IPS-18a (cell line): ENCODE data around the gene AGAP3.

Experiments used
- H3K27ac ChIP-seq: one replicate; pipeline ENCODE4 v1.5.1; 2013; ENCODE audit warnings: low read length
- H3K27me3 ChIP-seq: one replicate; pipeline ENCODE4 v1.6.1; 2013; ENCODE audit warnings: mild to moderate bottlenecking, low read length; ENCODE audit not compliant: control insufficient read depth, insufficient read depth
- H3K36me3 ChIP-seq: one replicate; pipeline ENCODE4 v1.6.1; 2013; ENCODE audit warnings: low read depth, low read length; ENCODE audit not compliant: control insufficient read depth
- H3K4me1 ChIP-seq: one replicate; pipeline ENCODE4 v1.6.1; 2013; ENCODE audit warnings: low read depth, low read length; ENCODE audit not compliant: control insufficient read depth
- H3K4me3 ChIP-seq: one replicate; pipeline ENCODE4 v1.5.1; 2013; ENCODE audit warnings: low read length
- H3K9ac ChIP-seq: one replicate; pipeline ENCODE4 v1.6.1; 2013; ENCODE audit warnings: mild to moderate bottlenecking, low read length, moderate library complexity
- H3K9me3 ChIP-seq: one replicate; pipeline ENCODE4 v1.6.1; 2013; ENCODE audit warnings: low read depth, low read length; ENCODE audit not compliant: control insufficient read depth

The AGAP3 gene

GRCh38 chr7:151066273-151066974, 19.9 kb upstream of the AGAP3 start:
- Histone ChIP-seq H3K27me3 (peaks cover 2% of the 10 kb centered on the region), H3K9me3 (no peaks in the 10 kb centered on the region), H3K4me1 (peaks cover 7% of the 10 kb centered on the region), H3K9ac (no peak overlapping the region), H3K4me3 (no peak overlapping the region), H3K27ac (no peak overlapping the region), H3K36me3 (peaks cover 41% of the 10 kb centered on the region)

- no peaks in the 10 kb centered on the region for H3K4me1 ChIP-seq
- H3K4me3 ChIP-seq, result no peak overlapping the region
- peaks cover 48% of the 10 kb centered on the region for H3K36me3 ChIP-seq
- H3K27me3 ChIP-seq, result no peaks in the 10 kb centered on the region
- no peaks in the 10 kb centered on the region for H3K9me3 ChIP-seq
- H3K9ac ChIP-seq, result no peak overlapping the region
- H3K27ac ChIP-seq, result no peak overlapping the region
These were observed 18.1 kb upstream of the AGAP3 start for GRCh38 chr7:151068069-151068773.

- H3K4me1 ChIP-seq, result no peaks in the 10 kb centered on the region
- no peaks in the 10 kb centered on the region for H3K27me3 ChIP-seq
- no peaks in the 10 kb centered on the region for H3K9me3 ChIP-seq
- H3K36me3 ChIP-seq, result peaks cover 57% of the 10 kb centered on the region
- no peak overlapping the region for H3K9ac ChIP-seq
- no peak overlapping the region for H3K4me3 ChIP-seq
- H3K27ac ChIP-seq, result no peak overlapping the region
These were observed 16.3 kb upstream of the AGAP3 start for GRCh38 chr7:151069841-151070573.

- H3K4me1 ChIP-seq, result no peaks in the 10 kb centered on the region
- no peak overlapping the region for H3K27ac ChIP-seq
- H3K4me3 ChIP-seq, result no peak overlapping the region
- no peaks in the 10 kb centered on the region for H3K27me3 ChIP-seq
- H3K36me3 ChIP-seq, result peaks cover 58% of the 10 kb centered on the region
- H3K9me3 ChIP-seq, result no peaks in the 10 kb centered on the region
- H3K9ac ChIP-seq, result no peak overlapping the region
These were observed 15.7 kb upstream of the AGAP3 start for GRCh38 chr7:151070574-151070960.

- Histone ChIP-seq H3K36me3 (peaks cover 59% of the 10 kb centered on the region), H3K4me1 (no peaks in the 10 kb centered on the region), H3K9ac (no peak overlapping the region), H3K27me3 (no peaks in the 10 kb centered on the region), H3K9me3 (no peaks in the 10 kb centered on the region), H3K27ac (no peak overlapping the region), H3K4me3 (no peak overlapping the region)
These were observed 15.0 kb upstream of the AGAP3 start for GRCh38 chr7:151071032-151071866.

GRCh38 chr7:151073990-151074389, 12.3 kb upstream of the AGAP3 start:
- Histone ChIP-seq H3K27ac (no peak overlapping the region), H3K36me3 (peaks cover 48% of the 10 kb centered on the region)

GRCh38 chr7:151074817-151075661, 11.2 kb upstream of the AGAP3 start:
- H3K9ac ChIP-seq, result no peak overlapping the region
- no peak overlapping the region for H3K4me3 ChIP-seq
- H3K4me1 ChIP-seq, result peaks cover 14% of the 10 kb centered on the region
- H3K36me3 ChIP-seq, result peaks cover 39% of the 10 kb centered on the region
- no peaks in the 10 kb centered on the region for H3K27me3 ChIP-seq
- no peak overlapping the region for H3K27ac ChIP-seq
- H3K9me3 ChIP-seq, result no peaks in the 10 kb centered on the region

More at GRCh38 chr7:151073990-151074389, 12.3 kb upstream of the AGAP3 start:
- Histone ChIP-seq H3K9me3 (no peaks in the 10 kb centered on the region), H3K27me3 (no peaks in the 10 kb centered on the region), H3K4me3 (no peak overlapping the region), H3K4me1 (peaks cover 5% of the 10 kb centered on the region), H3K9ac (no peak overlapping the region)

GRCh38 chr7:151075662-151075971, 10.7 kb upstream of the AGAP3 start:
- Histone ChIP-seq H3K27ac (no peak overlapping the region), H3K4me1 (peaks cover 14% of the 10 kb centered on the region), H3K4me3 (no peak overlapping the region), H3K27me3 (no peaks in the 10 kb centered on the region), H3K9ac (no peak overlapping the region), H3K36me3 (peaks cover 35% of the 10 kb centered on the region), H3K9me3 (no peaks in the 10 kb centered on the region)

GRCh38 chr7:151075978-151076426, 10.3 kb upstream of the AGAP3 start:
- H3K4me1 ChIP-seq, result peaks cover 14% of the 10 kb centered on the region
- peaks cover 31% of the 10 kb centered on the region for H3K36me3 ChIP-seq
- no peak overlapping the region for H3K4me3 ChIP-seq
- no peak overlapping the region for H3K27ac ChIP-seq
- no peaks in the 10 kb centered on the region for H3K27me3 ChIP-seq
- H3K9me3 ChIP-seq, result no peaks in the 10 kb centered on the region
- H3K9ac ChIP-seq, result no peak overlapping the region

GRCh38 chr7:151076863-151077704, 9.2 kb upstream of the AGAP3 start:
- Histone ChIP-seq H3K9me3 (no peaks in the 10 kb centered on the region), H3K27ac (no peak overlapping the region), H3K4me1 (peaks cover 14% of the 10 kb centered on the region)

More at GRCh38 chr7:151076863-151077704, 9.2 kb upstream of the AGAP3 start:
- no peak overlapping the region for H3K4me3 ChIP-seq
- H3K36me3 ChIP-seq, result peaks cover 22% of the 10 kb centered on the region
- H3K9ac ChIP-seq, result no peak overlapping the region
- no peaks in the 10 kb centered on the region for H3K27me3 ChIP-seq
